SW480 (cell line): Measurements from ENCODE around the gene ATXN1L.
"Not testable (repeated sequence)": the region's sequence is repeated elsewhere in the genome, so short reads cannot be mapped to it uniquely, and the experiment has no call there.

ENCODE experiments used
- DNase-seq: peaks from one replicate; pipeline ENCODE4 v3.0.0-alpha.2; 2016; ENCODE audit warnings: low spot score

Gene ATXN1L

DNA sequence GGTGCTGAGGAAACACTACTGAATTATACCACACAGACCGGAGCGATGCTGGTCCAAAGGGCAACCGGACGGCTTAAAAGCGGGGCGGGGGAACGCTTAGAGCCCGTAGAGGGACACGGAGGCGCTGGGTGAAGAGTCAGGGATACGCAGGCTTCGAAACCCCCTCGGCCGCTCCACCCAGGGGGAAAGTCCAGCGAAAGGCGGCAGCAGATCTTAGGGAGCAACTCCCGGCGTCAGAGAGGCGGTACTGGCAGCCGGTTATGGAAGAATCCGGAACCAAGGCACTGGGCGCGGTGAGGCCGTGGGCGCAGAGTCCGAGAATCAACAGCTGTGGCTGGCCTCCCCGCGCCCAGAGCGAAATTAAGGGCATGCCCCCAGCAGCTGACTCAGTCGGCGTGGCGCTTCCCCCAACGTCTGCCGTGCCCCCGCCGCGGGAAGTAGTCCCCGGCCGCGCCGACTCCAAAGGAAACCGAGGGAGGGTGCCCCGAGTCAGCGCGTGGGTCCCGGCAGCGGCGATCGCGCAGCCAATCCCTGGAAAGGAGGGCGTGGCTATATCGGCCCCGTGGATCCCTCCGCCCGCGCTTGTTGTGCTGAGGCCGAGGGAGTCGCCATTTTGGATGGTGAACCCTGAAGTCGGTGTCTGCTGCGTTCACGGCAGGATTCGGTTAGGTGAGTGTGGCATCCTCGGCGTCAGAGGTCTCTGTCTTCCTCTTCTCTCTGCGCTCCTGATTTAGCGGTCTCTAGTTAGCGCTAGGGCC is 49.3 kb downstream of the ATXN1L start, which contains the start of gene IST1:
Gene IST1 (plus strand): TSS at position 611 of the 758 bp plus-strand sequence. CDS start 20,110 bp downstream, outside the sequence.
- peak; percentile 96 for DNase-seq

DNA sequence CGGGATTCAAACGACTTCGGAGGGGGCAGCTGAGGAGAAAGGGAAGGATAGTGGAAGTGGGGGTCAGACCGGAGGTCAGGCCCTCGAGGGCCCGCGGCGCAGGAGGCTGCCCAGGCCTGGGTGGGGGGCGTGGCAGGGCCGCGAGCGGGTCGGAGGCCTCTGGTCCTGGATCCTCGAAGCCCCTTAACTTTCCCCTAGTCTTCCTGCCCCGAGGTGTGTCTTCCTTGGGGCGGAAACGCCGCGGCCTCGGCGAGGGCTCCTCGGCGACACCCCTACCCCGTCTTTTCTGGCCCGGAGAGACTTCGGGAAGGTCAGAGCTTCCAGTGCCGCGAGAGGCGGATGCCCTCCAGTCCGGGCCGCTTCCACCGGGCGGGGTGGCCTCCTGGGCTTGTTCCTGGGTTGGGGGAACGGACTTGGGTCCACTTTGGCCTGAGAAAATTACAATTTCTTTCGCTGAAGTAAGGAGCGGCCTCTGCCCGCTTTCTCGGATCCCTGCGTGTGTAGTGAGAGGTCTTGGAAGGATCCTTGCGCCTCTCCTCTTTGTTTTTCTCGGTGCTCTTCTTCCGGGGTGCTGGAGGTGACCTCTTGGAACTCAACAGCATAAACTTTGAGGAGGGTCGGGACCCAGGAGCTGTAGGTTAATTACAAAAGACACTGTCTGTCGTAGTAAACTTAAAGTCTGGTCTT is 50.0 kb downstream of the ATXN1L start:
- no peak for DNase-seq

DNA sequence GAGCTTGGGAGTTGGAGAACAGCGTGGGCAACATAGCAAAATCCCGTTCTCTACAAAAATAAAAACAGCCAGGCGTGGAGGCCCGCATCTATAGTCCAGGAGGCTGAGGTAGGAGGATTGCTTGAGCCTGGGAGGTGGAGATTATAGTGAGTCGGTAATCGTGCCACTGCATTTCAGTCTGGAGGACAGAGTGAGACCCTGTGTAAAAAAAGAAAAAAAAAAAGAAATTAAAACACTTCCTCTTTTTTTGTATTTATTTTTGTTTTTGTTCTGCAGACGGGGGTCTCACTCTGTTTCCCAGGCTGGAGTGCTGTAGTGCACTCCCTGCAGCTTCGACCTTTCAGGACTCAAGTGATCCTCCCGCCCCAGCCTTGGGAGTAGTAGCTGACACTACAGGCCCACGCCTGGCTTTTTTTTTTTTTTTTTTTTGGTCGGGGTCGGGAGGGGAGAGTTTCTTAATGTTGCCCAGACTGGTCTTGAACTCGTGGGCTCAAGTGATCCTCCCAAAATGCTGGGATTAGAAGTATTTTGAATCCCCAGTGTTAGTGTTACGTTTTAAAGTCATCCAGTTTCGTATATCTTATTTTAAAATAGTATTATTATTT is 51.1 kb downstream of the ATXN1L start:
- no peak for DNase-seq

DNA sequence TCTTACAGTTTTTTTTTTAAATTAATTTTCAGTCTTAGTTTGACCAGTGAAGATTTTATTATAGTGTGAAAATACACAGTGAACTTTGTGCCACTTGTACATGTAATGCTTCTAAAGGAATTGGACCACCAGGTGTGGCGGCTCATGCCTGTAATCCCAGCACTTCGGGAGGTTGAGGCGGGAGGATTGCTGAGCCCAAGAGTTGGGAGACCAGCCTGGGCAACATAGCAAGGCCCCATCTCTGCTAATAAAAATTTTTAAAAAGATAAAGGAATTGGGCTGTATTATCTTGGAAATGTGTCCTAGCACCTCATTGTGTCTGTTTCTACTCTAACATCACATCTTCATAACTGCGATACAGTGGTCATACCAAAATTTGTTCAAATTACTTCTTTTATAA is 53.4 kb downstream of the ATXN1L start:
- no peak for DNase-seq

DNA sequence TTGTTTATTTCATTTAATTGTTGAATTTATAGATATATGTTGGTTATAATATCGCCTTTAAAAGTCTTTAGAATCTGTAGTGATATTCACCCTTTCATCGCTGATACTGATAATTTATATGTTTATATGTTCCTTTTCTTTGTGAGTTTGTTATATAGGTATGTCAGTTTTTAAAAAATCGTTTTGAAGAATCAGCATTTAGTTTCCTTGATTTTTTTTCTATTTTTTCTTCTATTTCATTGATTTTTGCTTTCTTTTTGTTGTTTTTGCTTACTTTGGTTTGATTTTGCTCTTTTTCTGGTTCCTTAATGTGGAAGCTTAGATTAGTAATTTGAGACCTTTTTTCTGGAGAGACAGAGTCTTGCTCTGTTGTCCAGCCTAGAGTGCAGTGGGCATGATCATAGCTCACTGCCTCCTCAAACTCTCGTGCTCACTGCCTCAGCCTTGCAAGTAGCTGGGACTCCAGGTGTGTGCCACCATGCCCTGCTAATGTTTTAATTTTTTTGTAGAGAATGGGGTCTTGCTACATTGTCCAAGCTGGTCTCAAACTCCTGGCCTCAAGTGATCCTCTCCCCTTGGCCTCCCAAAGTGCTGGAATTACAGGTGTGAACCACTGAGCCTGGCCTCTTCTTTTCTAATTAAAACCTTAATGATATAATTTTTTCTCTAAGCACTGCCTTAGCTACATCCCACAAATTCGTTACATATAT is 57.0 kb downstream of the ATXN1L start:
- no peak for DNase-seq

DNA sequence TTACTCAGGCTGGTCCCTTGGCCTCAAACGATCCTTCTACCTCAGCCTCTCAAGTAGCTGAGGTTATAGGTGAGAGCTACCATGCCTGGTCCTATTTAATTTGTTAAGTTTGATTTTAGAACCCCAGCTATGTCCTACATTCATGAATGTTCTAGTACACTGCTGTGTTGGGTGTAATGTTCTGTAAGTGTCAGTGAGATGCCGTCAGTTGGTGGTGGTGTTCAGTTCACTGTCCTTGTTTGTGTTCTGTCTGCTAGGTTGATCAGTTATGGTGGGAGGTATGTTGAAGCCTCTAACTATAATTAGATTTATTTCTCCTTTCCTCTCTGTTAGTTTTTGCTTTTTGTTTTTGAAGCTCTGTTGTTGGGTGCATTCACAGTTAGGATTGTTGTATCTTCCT is 57.8 kb downstream of the ATXN1L start:
- DNase-seq, result no peak

DNA sequence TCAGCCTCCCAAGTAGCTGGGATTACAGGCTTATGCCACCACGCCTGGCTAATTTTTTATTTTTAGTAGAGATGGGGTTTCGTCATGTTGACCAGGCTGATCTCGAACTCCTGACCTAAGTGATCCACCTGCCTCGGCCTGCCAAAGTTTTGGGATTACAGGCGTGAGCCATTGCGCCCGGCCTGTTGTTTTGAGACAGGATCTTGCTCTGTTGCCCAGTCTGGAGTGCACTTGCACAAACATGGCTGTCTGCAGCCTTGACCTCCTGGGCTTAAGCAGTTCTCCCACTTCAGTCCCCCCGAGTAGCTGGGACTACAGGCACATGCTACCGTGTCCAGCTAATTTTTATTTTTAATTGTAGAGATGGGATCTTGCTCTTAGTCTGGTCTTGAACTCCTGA is 58.5 kb downstream of the ATXN1L start:
- no peak for DNase-seq

DNA sequence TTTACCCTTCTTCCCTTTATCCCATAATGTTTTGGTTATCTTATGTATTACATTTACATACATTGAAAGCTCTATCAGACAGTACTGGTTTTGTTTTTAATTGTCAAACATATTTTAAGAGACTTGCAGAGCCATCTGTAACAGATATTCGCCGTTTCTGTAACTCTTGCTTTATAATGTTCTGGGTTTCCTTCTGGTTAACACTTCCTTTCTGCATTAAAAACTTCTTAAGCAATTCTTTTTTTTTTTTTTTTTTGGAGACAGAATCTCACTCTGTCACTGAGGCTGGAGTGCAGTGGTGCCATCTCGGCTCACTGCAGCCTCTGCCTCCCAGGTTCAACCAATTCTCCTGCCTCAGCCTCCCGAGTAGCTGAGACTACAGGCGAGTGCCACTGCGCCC is 60.0 kb downstream of the ATXN1L start:
- DNase-seq, result not testable (repeated sequence)
